Measurements from ENCODE around the gene IRAK1.

Gene IRAK1

DNA sequence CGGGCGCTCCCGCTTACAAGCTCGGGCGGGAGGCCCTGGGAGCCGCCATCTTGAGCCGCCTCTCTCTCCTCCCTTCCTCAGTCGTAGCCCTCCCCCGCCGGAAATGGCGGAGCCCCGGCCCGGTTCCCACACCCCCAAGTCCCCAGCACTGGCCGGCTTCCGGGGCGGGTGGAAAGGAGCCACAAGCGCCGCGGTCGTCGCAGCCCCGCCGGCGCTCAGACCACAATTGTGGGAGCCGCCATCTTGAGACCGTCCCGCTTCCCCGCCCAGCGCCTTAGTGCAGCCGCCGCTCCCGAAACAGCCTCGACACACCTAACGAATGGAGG lies 48.6 kb downstream of the IRAK1 start:
- DNase-seq (ENCODE audit: low read depth in 2 of 2): peak; percentile 70 to 73

- peak; percentile 28 to 34 for DNase-seq (ENCODE audit: low read depth in 2 of 2)
Measured at GRCh38 chrX:153970357-153971123, 49.2 kb downstream of the IRAK1 start.

DNA sequence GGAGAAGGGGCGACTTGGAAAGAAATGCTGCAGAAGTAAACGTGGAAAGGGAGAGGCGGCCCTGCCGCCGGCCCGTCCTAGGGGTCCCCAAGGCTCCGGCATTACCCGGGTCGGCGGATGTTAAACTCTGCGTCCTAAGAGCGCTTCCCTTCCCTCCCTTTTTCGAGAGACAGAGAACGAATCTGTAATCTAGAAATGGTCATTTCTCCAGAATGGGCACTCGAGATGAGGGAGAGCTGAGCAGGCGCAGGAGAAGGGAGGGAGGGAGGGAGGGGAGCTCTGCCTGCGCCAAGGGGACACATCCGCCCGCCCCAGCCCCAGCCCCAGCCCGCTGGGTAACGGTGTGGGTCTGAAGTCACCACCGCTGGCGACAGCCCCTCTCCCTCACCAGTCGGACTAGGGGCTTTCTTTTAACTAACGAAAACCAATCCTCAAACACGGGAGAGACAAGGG lies 49.8 kb downstream of the IRAK1 start:
- peak in 1 of 2 experiments; percentile 4 for DNase-seq (ENCODE audit: low read depth in 2 of 2)

DNA sequence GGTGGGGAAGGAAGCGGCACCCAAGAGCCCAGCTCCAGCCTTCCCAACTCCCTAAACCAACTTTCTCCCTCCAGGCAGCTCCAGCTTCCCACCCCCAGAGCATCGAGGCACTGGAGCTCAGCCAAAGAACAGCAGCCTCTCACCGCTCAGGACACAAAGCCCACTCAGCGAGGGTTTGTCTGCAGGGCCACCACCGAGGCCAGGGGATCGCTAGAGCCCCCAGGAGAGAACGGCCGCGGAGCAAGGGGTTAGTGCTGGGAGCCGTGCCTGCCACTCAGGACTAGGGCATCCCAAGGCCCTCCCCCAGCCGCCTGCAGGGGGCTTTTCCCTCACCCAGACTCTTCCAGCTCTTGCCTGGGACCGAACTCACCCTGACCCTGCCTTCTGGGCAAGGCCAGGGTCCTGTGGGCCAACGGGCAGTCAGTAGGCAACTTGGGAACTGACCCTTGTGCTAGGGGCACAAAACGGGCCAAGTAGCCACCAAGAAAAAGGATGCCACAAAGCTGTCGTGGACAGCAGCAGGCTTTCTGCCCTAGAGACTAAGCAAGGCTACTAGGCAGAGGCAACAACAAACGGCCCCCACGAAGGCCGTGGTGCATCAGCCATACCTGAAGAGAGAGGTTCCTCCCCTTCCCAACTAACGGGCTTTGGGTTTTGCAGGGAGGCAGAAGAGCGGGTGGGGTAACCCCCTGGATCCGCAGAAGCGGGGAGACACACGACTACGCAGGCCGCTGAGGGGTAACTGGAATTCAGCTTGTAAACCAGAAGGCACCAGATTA lies 50.4 kb downstream of the IRAK1 start:
- DNase-seq (ENCODE audit: low read depth in 2 of 2): no peak

- DNase-seq (ENCODE audit: low read depth in 2 of 2): no peak
Measured at GRCh38 chrX:153968754-153969124, 51.0 kb downstream of the IRAK1 start.

DNA sequence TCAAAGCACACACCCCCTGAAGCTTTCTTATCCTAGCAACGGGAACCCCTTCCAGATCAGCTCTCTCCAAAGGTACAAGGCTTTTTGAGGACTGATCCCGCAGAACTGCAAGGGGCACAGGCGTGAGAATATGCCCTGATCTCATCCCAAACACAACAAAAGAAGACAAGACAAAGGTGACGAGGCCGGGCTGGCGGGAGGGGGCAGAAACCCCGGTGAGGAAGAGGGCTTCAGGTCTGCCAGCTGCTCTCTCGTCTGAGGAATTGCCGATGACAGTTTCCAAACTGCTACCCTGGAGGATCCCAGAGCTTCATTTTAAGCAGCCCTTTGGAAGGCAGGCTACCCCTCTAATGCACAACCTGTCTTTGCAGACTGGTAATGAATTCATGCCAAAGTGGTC lies 51.4 kb downstream of the IRAK1 start:
- no peak for DNase-seq (ENCODE audit: low read depth in 2 of 2)

DNA sequence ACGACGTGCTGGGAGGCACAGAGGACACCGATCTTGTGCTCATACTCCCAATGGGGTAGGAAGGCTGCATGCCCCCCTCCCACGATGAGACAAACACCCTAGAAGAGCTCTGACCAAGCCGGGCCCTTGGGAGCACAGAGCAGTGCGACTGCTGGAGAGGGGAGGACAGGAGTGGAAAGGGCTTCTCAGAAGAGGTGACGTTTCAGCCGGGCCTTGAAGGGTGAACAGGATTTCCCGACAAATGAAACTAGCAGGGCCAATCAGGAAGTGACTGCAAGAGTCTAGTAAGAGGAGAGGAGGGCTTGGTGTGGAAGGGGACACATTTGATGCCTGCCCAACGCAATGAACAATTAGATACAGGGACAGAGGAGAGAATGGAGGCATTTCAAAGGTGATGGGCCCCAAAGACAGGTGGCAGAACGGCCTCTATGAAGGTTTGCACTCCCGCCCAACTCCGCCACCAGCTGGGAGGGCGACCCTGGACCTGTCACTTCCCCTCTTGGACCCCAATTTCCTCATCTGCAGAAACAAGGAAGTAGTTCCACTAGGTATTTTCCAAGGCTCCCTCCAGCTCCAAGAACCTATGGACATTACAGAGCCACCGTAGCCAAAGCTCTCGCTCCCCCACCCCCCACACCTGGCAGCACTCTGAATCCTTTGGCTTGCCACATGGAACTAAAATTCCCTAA lies 52.0 kb downstream of the IRAK1 start:
- DNase-seq (ENCODE audit: low read depth in 2 of 2): no peak

DNA sequence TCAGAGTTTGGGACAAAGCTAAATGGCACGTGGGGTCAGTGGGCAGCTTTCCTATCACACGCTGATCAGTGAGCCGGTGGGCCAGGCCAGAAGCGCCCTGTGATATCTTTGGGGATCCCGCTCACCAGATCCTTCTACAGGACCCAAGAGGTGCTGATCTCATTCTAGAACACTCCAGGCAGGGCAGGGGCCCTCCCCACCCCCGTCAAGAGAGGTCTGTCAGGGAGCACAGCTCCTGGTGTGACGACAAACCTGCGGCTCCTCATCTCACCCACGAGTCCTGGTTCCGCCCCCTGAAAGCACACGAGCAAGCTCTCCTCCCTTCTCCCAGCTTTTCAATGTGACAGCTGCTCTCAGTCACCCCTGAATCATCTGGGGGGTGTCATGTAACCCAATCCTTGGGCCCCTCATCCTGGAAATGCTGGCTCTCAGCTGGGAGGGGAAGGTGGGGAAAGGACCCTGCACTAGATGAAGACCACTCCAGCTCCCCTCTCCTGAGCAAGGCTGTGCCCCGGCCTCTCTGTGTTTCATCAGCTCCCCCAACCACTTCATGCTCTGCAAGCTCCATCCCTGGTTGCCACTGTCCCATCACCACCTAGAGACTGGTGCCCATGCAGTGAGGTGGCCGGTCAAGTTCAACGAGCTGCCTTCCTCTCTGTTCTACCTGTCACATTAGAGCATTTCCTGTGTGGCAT lies 52.7 kb downstream of the IRAK1 start:
- DNase-seq (ENCODE audit: low read depth in 2 of 2): no peak

- no peak for DNase-seq (ENCODE audit: low read depth in 2 of 2)
Measured at GRCh38 chrX:153966283-153966688, 53.4 kb downstream of the IRAK1 start.

DNA sequence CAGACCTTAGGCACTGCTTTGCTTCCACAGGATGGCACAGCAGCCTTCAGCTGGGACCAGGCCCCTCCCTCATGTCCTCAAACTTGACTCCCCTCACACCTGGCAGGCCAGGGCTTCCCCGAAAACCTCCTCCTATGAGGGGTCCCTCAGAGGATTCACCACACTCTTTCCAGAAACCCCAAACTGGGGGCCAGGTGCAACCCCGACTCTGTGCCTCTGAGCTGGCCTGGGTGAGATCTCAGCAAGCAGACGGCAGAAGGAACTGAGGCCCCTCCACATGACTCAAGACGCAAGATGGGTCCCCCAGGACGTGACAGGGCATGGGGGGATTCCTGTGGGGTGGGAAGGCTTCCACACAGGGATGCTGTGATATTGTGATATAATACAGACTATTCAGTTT lies 54.3 kb downstream of the IRAK1 start:
- DNase-seq (ENCODE audit: low read depth in 2 of 2): no peak

DNA sequence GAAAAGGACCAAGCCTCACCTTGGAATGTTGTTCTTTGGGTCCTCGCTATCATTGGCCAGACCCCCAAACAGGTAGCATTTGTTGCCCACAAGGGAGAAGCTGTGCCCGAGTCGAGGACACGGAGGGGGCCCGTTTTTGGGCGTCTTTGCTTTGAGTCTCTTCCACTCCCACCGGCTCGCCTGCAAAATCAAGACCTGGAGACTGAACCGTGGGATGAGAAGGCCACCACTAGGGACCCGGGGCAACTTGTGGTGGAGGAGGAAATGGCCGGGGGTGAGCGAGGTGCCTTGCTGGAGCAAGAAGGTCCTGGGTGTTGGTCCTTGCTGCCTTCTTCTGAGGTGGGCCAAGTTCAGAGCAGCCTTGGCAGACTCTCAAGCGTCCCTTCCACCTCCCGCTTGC lies 55.6 kb downstream of the IRAK1 start:
- no peak for DNase-seq (ENCODE audit: low read depth in 2 of 2)

- DNase-seq (ENCODE audit: low read depth in 2 of 2): no peak
Measured at GRCh38 chrX:153963546-153963945, 56.2 kb downstream of the IRAK1 start.

DNA sequence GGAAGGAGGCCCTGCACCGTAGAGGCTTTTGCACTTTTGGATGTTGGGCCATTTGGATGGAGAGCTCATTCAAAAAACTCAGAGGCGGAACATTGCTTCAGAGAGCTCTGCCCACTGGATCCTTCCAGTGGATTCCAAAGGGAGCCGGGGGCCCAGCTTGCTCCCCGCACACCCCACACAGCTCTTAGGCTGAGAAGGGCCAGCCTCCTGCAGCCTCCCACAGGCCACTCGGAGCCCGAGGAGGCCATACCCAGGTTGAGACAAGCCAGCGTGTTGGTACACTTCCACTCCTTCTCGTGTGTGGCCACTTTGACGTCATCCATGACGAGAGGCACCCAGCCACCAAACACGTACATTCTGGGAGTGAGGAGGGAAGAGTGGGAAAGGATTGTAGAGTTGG lies 58.4 kb downstream of the IRAK1 start:
- no peak for DNase-seq (ENCODE audit: low read depth in 2 of 2)

- DNase-seq (ENCODE audit: low read depth in 2 of 2): no peak
Measured at GRCh38 chrX:153960786-153961185, 58.9 kb downstream of the IRAK1 start.
